PC-9 (cell line): Measurements from ENCODE around the gene CBR4.

Source experiments
- CTCF ChIP-seq: fragments of 200-600 bp; sonication (generic); conservative IDR thresholded peaks from 2 replicates; pipeline ENCODE4 v1.6.1; 2017; ENCODE audit warnings: mixed run types, antibody characterized with exemption, mild to moderate bottlenecking, moderate library complexity
- EZH2 ChIP-seq: fragments of 200-600 bp; sonication (generic); IDR thresholded peaks from 2 replicates; pipeline ENCODE4 v1.8.0; 2017; ENCODE audit warnings: antibody characterized with exemption, low read depth

GRCh38 chr4:169030562-169030982, 20.5 kb upstream of the CBR4 start:
- no peak for TF ChIP-seq CTCF
- no peak for TF ChIP-seq EZH2
